Measurements from ENCODE around the gene WSCD1. TPM values are rescaled to one million over a fixed set of nuclear protein-coding genes. Genes with fewer than 3 reads are reported as not detected.

WSCD1 gene
- total and polyA plus RNA-seq, 9 donors: 0.53 to 4.4 (median 1.7) TPM

DNA sequence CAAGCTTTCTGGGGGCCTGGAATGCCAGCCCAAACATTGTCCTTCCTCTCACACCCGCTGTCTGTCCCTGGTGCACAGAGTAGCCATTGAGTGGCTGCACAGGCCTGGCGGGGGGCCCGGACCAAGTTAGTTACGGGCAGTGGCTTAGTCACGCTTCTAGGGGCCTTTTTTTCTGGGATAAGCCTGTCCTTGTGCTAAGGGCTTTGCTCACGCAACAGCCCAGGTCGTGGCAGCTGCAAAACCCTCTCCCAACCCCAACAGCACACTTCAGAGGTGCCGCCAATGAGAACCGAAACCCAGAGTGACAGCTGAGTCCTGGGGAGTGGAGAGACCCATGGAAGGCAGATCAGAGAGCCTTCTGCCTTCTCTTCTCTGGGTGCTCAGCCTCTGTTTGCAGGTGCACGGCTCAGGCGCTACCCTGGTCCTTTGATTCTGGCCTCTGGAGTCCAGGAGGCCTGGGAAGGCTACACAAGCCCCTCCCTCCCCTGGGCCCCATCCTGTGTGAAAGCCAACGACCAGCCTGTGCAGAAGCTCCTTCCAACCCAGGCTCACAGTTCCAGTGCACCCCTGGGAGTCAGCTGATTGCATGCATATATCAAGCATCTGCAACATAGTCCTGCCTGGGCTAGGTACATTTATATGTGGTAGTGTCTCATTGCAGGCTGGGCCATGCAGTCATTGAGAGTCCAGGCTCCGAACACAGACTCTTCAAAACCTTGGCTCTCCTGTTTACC is 9.1 kb downstream of the WSCD1 start:
- no peak for DNase-seq
- 69 to 77% (median 73%) methylated on average over 13 of the region's 13 CpGs for WGBS, 3 donors
- H3K4me3 ChIP-seq: no peak overlapping the region
- no peak overlapping the region for H3K27ac ChIP-seq
- H3K4me1 ChIP-seq (ENCODE audit: insufficient read depth): no peaks in the 10 kb centered on the region
- H3K9me3 ChIP-seq: no peaks in the 10 kb centered on the region
- no peak for TF ChIP-seq POLR2A (IDR thresholded peaks at IDR 0.05)
- no peak for TF ChIP-seq EP300 (IDR thresholded peaks at IDR 0.05)
- TF ChIP-seq CTCF (IDR thresholded peaks at IDR 0.05): no peak
- intact Hi-C loops (cut with DNase I): no loop called here
- no peaks in the 10 kb centered on the region for H3K36me3 ChIP-seq
- no peaks in the 10 kb centered on the region for H3K27me3 ChIP-seq

DNA sequence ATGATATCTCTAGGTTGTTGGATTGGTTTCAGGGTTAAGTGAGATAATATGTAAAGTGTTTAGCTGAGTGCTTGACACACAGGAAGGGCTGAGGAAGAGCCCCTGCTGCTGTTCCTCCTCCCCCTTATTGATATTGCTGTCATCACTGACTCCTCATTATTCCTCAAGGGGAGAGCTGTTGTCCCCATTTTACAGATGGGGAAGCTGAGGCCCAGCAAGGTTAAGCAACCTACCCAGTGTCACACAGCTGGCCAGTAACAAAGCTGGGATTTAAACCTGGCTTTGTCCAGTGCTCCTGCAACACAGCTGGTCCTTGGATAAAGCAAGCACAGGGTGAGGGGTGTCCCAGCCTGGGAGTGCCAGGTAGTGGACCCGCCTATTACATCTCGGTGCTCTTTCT is 9.8 kb downstream of the WSCD1 start:
- Histone ChIP-seq H3K9me3 (no peaks in the 10 kb centered on the region), H3K4me1 (ENCODE audit: insufficient read depth) (no peaks in the 10 kb centered on the region), H3K36me3 (no peaks in the 10 kb centered on the region), H3K4me3 (no peak overlapping the region), H3K27me3 (no peaks in the 10 kb centered on the region), H3K27ac (no peak overlapping the region)
- WGBS, 3 donors: 73 to 79% (median 77%) methylated on average over 2 of the region's 2 CpGs
- DNase-seq: no peak
- TF ChIP-seq CTCF (IDR thresholded peaks at IDR 0.05) (no peak), EP300 (IDR thresholded peaks at IDR 0.05) (no peak), POLR2A (IDR thresholded peaks at IDR 0.05) (no peak)
- intact Hi-C loops (cut with DNase I): no loop called here

GRCh38 chr17:6080711-6081430 is 10.7 kb downstream of the WSCD1 start:
- no peak overlapping the region for H3K4me3 ChIP-seq
- H3K27me3 ChIP-seq: no peaks in the 10 kb centered on the region
- no peak overlapping the region for H3K27ac ChIP-seq
- no peaks in the 10 kb centered on the region for H3K9me3 ChIP-seq
- TF ChIP-seq POLR2A (IDR thresholded peaks at IDR 0.05) (no peak), EP300 (IDR thresholded peaks at IDR 0.05) (no peak), CTCF (IDR thresholded peaks at IDR 0.05) (no peak)
- intact Hi-C loops (cut with DNase I): no loop called here
- H3K36me3 ChIP-seq: no peaks in the 10 kb centered on the region
- WGBS, 3 donors: 79 to 84% (median 83%) methylated on average over 25 to 35 of the region's 35 CpGs
- H3K4me1 ChIP-seq (ENCODE audit: insufficient read depth): no peaks in the 10 kb centered on the region
- DNase-seq: no peak

DNA sequence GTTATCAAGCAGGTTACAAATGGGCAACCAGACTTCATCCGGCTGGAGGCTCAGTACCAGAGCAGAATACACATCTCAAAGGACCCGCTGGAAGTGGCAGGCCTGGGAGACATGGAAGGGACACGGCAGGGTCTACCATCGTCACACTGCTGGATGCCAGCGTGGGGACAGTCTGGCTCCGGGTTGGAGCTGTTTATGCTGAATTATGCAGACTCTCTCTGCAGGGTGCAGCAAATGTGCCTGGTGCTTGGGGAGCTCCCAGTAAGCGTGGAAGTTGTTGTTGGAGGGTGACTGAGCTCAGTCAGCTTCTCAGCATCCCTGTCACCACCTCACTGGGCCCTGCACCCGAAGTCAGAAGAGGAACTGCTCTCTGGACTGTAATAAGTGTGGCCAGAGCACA is 12.2 kb downstream of the WSCD1 start:
- H3K27me3 ChIP-seq: no peaks in the 10 kb centered on the region
- TF ChIP-seq POLR2A (IDR thresholded peaks at IDR 0.05) (no peak), EP300 (IDR thresholded peaks at IDR 0.05) (no peak), CTCF (IDR thresholded peaks at IDR 0.05) (no peak)
- H3K9me3 ChIP-seq: no peaks in the 10 kb centered on the region
- no peak for DNase-seq
- no peak overlapping the region for H3K27ac ChIP-seq
- intact Hi-C loops (cut with DNase I): no loop called here
- no peaks in the 10 kb centered on the region for H3K4me1 ChIP-seq (ENCODE audit: insufficient read depth)
- H3K4me3 ChIP-seq: no peak overlapping the region
- H3K36me3 ChIP-seq: no peaks in the 10 kb centered on the region
- 67 to 75% (median 73%) methylated on average over 8 of the region's 8 CpGs for WGBS, 3 donors

Data from ovary (tissue), 9 donors.